Chondrocyte (in vitro differentiated cells): ENCODE results near the gene PKLR. TPM values are rescaled to one million over a fixed set of nuclear protein-coding genes. Genes with fewer than 3 reads are reported as not detected.

Experiments
- DNase-seq: peaks from one replicate; pipeline ENCODE4 v3.0.0; 2021; ENCODE audit warnings: mixed read lengths, low spot score
- H3K27ac Mint-ChIP-seq: one replicate; pipeline ENCODE4 v1.8.0; 2021; ENCODE audit warnings: mild to moderate bottlenecking, moderate library complexity, mixed read lengths; ENCODE audit not compliant: unreplicated experiment
- H3K27me3 Mint-ChIP-seq: 2 replicates; pipeline ENCODE4 v1.8.0; 2021; ENCODE audit warnings: low read depth, mixed read lengths
- H3K36me3 Mint-ChIP-seq: 2 replicates; pipeline ENCODE4 v1.8.0; 2021; ENCODE audit warnings: low read depth, mixed read lengths
- H3K4me1 Mint-ChIP-seq: 2 replicates; pipeline ENCODE4 v1.8.0; 2021; ENCODE audit warnings: low read depth, mild to moderate bottlenecking, mixed read lengths
- H3K4me3 Mint-ChIP-seq: one replicate; pipeline ENCODE4 v1.8.0; 2021; ENCODE audit warnings: mild to moderate bottlenecking, moderate library complexity, mixed read lengths; ENCODE audit not compliant: unreplicated experiment
- H3K9me3 Mint-ChIP-seq: 2 replicates; pipeline ENCODE4 v1.8.0; 2021; ENCODE audit warnings: low read depth, mixed read lengths
- total RNA-seq: library from RNA; stranded (reverse); gene quantifications from 3 replicates; pipeline ENCODE4 v1.2.1, GENCODE V29; 2021
- TF ChIP-seq, protein P1 (sequence below): fragments of 200-600 bp; sonication (generic); IDR thresholded peaks from 2 replicates; pipeline ENCODE4 v1.5.0; 2021; ENCODE audit warnings: antibody characterized with exemption, mild to moderate bottlenecking, moderate library complexity

PKLR gene
- total RNA-seq, 1 donor from 2014 or later = not detected

DNA sequence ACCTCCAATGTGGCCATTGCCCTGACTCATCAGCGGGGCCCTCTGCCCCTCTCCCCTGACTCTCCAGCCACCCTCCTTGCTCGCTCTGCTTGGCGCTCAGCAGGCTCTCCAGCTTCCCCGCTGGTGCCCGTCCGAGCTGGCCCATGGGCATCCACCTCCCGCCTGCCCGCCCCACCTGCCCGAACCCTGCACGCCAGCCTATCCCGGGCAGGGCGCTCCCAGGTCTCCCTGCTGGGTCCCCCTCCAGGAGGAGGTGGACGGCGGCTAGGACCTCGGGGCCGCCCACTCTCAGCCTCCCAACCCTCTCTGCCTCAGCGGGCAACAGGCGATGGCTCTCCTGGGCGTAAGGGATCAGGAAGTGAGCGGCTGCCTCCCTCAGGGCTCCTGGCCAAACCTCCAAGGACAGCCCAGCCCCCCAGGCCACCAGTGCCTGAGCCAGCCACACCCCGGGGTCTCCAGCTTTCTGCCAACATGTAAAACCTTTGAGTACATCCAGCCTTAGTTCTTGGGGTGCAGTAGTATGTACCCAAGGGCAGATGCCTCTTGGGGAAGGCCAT lies 13.2 kb downstream of the PKLR start:
- H3K36me3 Mint-ChIP-seq = no peaks in the 10 kb centered on the region
- no peaks in the 10 kb centered on the region for H3K27me3 Mint-ChIP-seq
- TF ChIP-seq, protein P1, sequence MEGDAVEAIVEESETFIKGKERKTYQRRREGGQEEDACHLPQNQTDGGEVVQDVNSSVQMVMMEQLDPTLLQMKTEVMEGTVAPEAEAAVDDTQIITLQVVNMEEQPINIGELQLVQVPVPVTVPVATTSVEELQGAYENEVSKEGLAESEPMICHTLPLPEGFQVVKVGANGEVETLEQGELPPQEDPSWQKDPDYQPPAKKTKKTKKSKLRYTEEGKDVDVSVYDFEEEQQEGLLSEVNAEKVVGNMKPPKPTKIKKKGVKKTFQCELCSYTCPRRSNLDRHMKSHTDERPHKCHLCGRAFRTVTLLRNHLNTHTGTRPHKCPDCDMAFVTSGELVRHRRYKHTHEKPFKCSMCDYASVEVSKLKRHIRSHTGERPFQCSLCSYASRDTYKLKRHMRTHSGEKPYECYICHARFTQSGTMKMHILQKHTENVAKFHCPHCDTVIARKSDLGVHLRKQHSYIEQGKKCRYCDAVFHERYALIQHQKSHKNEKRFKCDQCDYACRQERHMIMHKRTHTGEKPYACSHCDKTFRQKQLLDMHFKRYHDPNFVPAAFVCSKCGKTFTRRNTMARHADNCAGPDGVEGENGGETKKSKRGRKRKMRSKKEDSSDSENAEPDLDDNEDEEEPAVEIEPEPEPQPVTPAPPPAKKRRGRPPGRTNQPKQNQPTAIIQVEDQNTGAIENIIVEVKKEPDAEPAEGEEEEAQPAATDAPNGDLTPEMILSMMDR = no peak
- H3K9me3 Mint-ChIP-seq = no peaks in the 10 kb centered on the region
- DNase-seq = no peak
- H3K4me3 Mint-ChIP-seq = no peak overlapping the region
- H3K27ac Mint-ChIP-seq = no peak overlapping the region
- no peaks in the 10 kb centered on the region for H3K4me1 Mint-ChIP-seq

DNA sequence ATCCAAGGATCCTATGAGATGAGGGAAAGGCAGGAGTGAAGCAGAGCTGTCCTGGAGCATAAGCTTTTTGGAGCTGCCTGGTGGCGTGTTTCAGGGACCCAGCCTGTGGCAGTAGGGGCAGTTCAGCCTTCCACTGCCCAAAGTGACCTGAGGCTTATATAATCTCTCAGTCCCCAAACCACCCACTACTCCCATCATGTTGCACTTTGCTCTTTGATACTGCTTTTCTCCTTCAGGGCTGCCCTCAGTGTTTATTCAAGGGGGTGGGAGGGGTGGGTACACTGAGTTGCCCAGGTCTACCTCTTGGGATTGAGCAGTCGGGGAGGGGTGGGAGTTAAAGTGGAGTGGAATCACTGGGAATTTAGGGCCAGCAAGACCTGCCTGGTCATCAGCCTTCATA lies 14.7 kb downstream of the PKLR start:
- Mint-ChIP-seq H3K4me3 (no peak overlapping the region), H3K27me3 (no peaks in the 10 kb centered on the region), H3K9me3 (no peaks in the 10 kb centered on the region), H3K36me3 (peaks cover 4% of the 10 kb centered on the region), H3K27ac (no peak overlapping the region), H3K4me1 (no peaks in the 10 kb centered on the region)
- DNase-seq = no peak
- TF ChIP-seq, protein P1 = no peak

DNA sequence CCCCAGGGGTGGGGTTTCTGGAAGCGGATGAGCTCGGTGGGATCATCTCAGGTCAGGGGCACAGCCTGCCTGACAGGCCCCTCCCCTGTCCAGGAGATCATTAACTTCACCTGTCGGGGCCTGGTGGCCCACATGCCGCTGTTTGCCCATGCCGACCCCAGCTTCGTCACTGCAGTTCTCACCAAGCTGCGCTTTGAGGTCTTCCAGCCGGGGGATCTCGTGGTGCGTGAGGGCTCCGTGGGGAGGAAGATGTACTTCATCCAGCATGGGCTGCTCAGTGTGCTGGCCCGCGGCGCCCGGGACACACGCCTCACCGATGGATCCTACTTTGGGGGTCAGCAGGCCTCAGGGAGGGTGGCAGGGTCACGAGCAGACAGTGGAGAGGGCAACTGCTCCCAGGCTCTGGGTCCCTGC lies 15.6 kb downstream of the PKLR start:
- no peak for DNase-seq
- Mint-ChIP-seq H3K36me3 (peaks cover 4% of the 10 kb centered on the region), H3K27me3 (no peaks in the 10 kb centered on the region), H3K27ac (no peak overlapping the region), H3K4me1 (no peaks in the 10 kb centered on the region), H3K4me3 (no peak overlapping the region), H3K9me3 (no peaks in the 10 kb centered on the region)
- TF ChIP-seq, protein P1 = no peak

DNA sequence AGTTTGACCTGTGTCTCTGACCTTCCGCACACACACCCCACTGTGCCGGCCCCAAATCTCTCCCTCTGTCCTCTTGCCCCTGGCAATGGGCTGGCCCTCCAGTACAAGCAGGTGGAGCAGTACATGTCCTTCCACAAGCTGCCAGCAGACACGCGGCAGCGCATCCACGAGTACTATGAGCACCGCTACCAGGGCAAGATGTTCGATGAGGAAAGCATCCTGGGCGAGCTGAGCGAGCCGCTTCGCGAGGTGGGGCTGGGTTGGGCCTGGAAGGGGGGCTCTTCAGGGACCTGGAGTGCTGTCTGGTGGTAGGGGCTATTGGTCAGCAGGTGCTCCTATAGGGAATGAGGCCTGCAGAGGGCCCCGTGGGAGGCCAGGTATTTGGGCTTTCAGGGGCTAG lies 16.2 kb downstream of the PKLR start:
- Mint-ChIP-seq H3K4me1 (no peaks in the 10 kb centered on the region), H3K4me3 (no peak overlapping the region), H3K27ac (no peak overlapping the region)

DNA sequence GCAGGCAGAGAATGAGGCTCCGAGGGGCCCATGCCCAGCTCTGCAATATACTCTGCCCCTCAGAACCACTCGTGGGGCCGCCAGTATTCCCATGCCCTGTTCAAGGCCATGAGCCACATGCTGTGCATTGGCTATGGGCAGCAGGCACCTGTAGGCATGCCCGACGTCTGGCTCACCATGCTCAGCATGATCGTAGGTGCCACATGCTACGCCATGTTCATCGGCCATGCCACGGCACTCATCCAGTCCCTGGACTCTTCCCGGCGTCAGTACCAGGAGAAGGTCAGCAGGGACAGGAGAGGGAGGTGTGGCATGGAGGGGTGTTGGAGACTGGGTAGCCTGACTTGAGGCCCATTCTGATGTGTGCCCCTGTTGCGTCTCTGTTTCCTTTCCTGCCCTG lies 16.8 kb downstream of the PKLR start:
- TF ChIP-seq, protein P1 = no peak
- H3K9me3 Mint-ChIP-seq = no peaks in the 10 kb centered on the region
- H3K27ac Mint-ChIP-seq = no peak overlapping the region
- no peak overlapping the region for H3K4me3 Mint-ChIP-seq
- H3K4me1 Mint-ChIP-seq = no peaks in the 10 kb centered on the region
- H3K36me3 Mint-ChIP-seq = peaks cover 4% of the 10 kb centered on the region
- no peaks in the 10 kb centered on the region for H3K27me3 Mint-ChIP-seq
- no peak for DNase-seq

More for the DNA sequence above, 16.2 kb downstream of the PKLR start:
- no peaks in the 10 kb centered on the region for H3K9me3 Mint-ChIP-seq
- TF ChIP-seq, protein P1 = no peak
- no peak for DNase-seq
- no peaks in the 10 kb centered on the region for H3K27me3 Mint-ChIP-seq
- H3K36me3 Mint-ChIP-seq = peaks cover 4% of the 10 kb centered on the region
